PC-3 (cell line): ENCODE measurements around the gene NAALADL1. TPM values are rescaled to one million over a fixed set of nuclear protein-coding genes. Genes with fewer than 3 reads are reported as not detected.
A peak's percentile ranks its signal among the peaks of the same experiment; 100 is the strongest.
"Not testable (repeated sequence)": the region's sequence is repeated elsewhere in the genome, so short reads cannot be mapped to it uniquely, and the experiment has no call there.

Experiments
- ATAC-seq: fragments of 200-7000 bp; cut with Tn5 transposase; 2 replicates; pipeline ENCODE4 v1.9.1; 2020; ENCODE audit warnings: mild to moderate bottlenecking, moderate library complexity
- BruUV-seq: library from RNA; stranded (reverse); fragments of 400-500 nt; replicated peaks from 2 replicates; lab custom pipeline; 2021; lab: Mats Ljungman, UMichigan
- CTCF ChIA-PET: fragments of 300-600 bp; sonication (Branson Sonifier 250); formaldehyde crosslinking; loops from one replicate; lab custom pipeline; 2022; ENCODE audit warnings: antibody characterized with exemption; lab: Charles Lee
- POLR2A ChIA-PET: fragments of 300-600 bp; sonication (Branson Sonifier 250); formaldehyde crosslinking; loops from one replicate; lab custom pipeline; 2022; ENCODE audit warnings: antibody characterized with exemption; ENCODE audit not compliant: unreplicated experiment; lab: Charles Lee
- DNase-seq: peaks from one replicate; pipeline ENCODE4 v3.0.0-alpha.2; 2015
- H2AFZ ChIP-seq: fragments of 300-600 bp; sonication (generic); 2 replicates; pipeline ENCODE4 v1.6.0; 2016; ENCODE audit warnings: antibody characterized with exemption, low read length
- H3F3A ChIP-seq: fragments of 300-600 bp; sonication (generic); one replicate; pipeline ENCODE4 v1.6.0; 2017; ENCODE audit warnings: antibody characterized with exemption, low read length, control low read depth, mild to moderate bottlenecking; ENCODE audit not compliant: unreplicated experiment
- H3K27ac ChIP-seq: fragments of 300-600 bp; sonication (generic); 2 replicates; pipeline ENCODE4 v1.5.1; 2016; ENCODE audit warnings: mild to moderate bottlenecking, low read length
- H3K27me3 ChIP-seq: fragments of 300-600 bp; sonication (generic); 2 replicates; pipeline ENCODE4 v1.6.1; 2016; ENCODE audit warnings: low read length, mixed read lengths
- H3K36me3 ChIP-seq: fragments of 300-600 bp; sonication (generic); 2 replicates; pipeline ENCODE4 v1.6.1; 2016; ENCODE audit warnings: low read depth, mixed run types, low read length, mixed read lengths
- H3K4me1 ChIP-seq: fragments of 300-600 bp; sonication (generic); 2 replicates; pipeline ENCODE4 v1.5.1; 2016; ENCODE audit warnings: low read length; ENCODE audit not compliant: insufficient read depth
- H3K4me2 ChIP-seq: fragments of 300-600 bp; sonication (generic); 2 replicates; pipeline ENCODE4 v1.6.0; 2016; ENCODE audit warnings: low read length
- H3K4me3 ChIP-seq: fragments of 300-600 bp; sonication (generic); 2 replicates; pipeline ENCODE4 v1.5.1; 2016; ENCODE audit warnings: mild to moderate bottlenecking, low read length, mixed read lengths
- H3K79me2 ChIP-seq: fragments of 300-600 bp; sonication (generic); 2 replicates; pipeline ENCODE4 v1.6.1; 2017; ENCODE audit warnings: low read length, mixed read lengths
- H3K9ac ChIP-seq: fragments of 300-600 bp; sonication (generic); 2 replicates; pipeline ENCODE4 v1.6.0; 2016; ENCODE audit warnings: mild to moderate bottlenecking, low read length
- H3K9me2 ChIP-seq: fragments of 300-600 bp; sonication (generic); replicated peaks from 2 replicates; pipeline ENCODE4 v1.6.1; 2016; ENCODE audit warnings: mixed run types, low read length, mixed read lengths
- H3K9me3 ChIP-seq: fragments of 300-600 bp; sonication (generic); 2 replicates; pipeline ENCODE4 v1.6.1; 2016; ENCODE audit warnings: low read length, mixed read lengths
- H4K20me1 ChIP-seq: fragments of 300-600 bp; sonication (generic); 2 replicates; pipeline ENCODE4 v1.6.1; 2016; ENCODE audit warnings: low read length, mixed read lengths
- CTCF ChIP-seq: fragments of 300-600 bp; sonication (generic); conservative IDR thresholded peaks from 2 replicates; pipeline ENCODE4 v1.5.1; 2017; ENCODE audit warnings: antibody characterized with exemption, low read depth, mild to moderate bottlenecking, low read length
- EZH2 ChIP-seq: fragments of 300-600 bp; sonication (generic); IDR thresholded peaks from one replicate; pipeline ENCODE4 v1.6.1; 2017; ENCODE audit warnings: antibody characterized with exemption, mild to moderate bottlenecking, low read length; ENCODE audit not compliant: unreplicated experiment
- EZH2phosphoT487 ChIP-seq: fragments of 300-600 bp; sonication (generic); IDR thresholded peaks from 2 replicates; pipeline ENCODE4 v1.6.1; 2018; ENCODE audit warnings: mild to moderate bottlenecking, antibody characterized with exemption, low read length, borderline replicate concordance
- intact Hi-C: fragments of 100-400 bp; cut with micrococcal nuclease; formaldehyde crosslinking; loops from 2 replicates; pipeline ENCODE4 v1.9.0; 2023
- total RNA-seq: library from RNA; depleted of rRNA; stranded (reverse); fragments of >200 nt; gene quantifications from 2 replicates; pipeline ENCODE4 v1.2.3, GENCODE V29; 2014

The NAALADL1 gene
- total RNA-seq, 1 experiment from 2014 or later = 0.47 TPM

GRCh38 chr11:65027213-65028067 lies 30.9 kb downstream of the NAALADL1 start, which contains the start of gene SNX15:
Gene SNX15 (plus strand): TSS chr11:65027439. CDS start chr11:65027538, 99 bp downstream.
- Histone ChIP-seq H2AFZ (peak within 1 kb of the TSS; percentile 74), H3K4me3 (peak within 1 kb of the TSS; percentile 67), H3K4me2 (peak within 1 kb of the TSS; percentile 89), H3K27me3 (no peaks in the 10 kb centered on the region), H3K9me2 (no peaks in the 10 kb centered on the region), H3K9ac (peak within 1 kb of the TSS; percentile 52), H3K9me3 (no peaks in the 10 kb centered on the region), H3K4me1 (peaks cover 10% of the 10 kb centered on the region), H3K79me2 (no peaks in the 10 kb centered on the region), H4K20me1 (no peaks in the 10 kb centered on the region), H3K27ac (peak within 1 kb of the TSS; percentile 66), H3K36me3 (no peaks in the 10 kb centered on the region; the same call in 1 of the 2 replicates), H3F3A (no peaks in the 10 kb centered on the region)
- intact Hi-C loops = loop anchor here (1.0 kb wide), 4 partner anchors 13 to 110 kb away; partner anchors contain the start of genes ATG2A and PPP2R5B
- ATAC-seq (peak; percentile 95), DNase-seq (peak; percentile 99)
- TF ChIP-seq CTCF = peak; percentile 56
- TF ChIP-seq EZH2phosphoT487 = no peak
- no peak for TF ChIP-seq EZH2
- CTCF ChIA-PET = no interaction called here
- POLR2A ChIA-PET = no interaction called here
- BruUV-seq = TSS peak; percentile 78

GRCh38 chr11:65026810-65027209 lies 31.5 kb downstream of the NAALADL1 start:
- H4K20me1 ChIP-seq = no peaks in the 10 kb centered on the region
- ATAC-seq (peak; percentile 21), DNase-seq (no peak)
- H3K79me2 ChIP-seq = no peaks in the 10 kb centered on the region
- no peak for TF ChIP-seq CTCF
- no peak for TF ChIP-seq EZH2phosphoT487
- no peak for TF ChIP-seq EZH2
- H3K4me3 ChIP-seq = peak overlapping the region; percentile 67
- no peaks in the 10 kb centered on the region for H3K9me2 ChIP-seq
- POLR2A ChIA-PET = interaction anchor here (0.6 kb wide), 1 partner anchor 103 kb away, joined by 4 read pairs; no protein-coding TSS in a partner anchor
- TSS peak; percentile 62 for BruUV-seq
- CTCF ChIA-PET = no interaction called here
- H3K4me1 ChIP-seq = peaks cover 10% of the 10 kb centered on the region
- intact Hi-C loops = loop anchor here (1.0 kb wide), 4 partner anchors 13 to 110 kb away; partner anchors contain the start of genes ATG2A and PPP2R5B
- no peaks in the 10 kb centered on the region for H3K27me3 ChIP-seq
- H3F3A ChIP-seq = no peaks in the 10 kb centered on the region
- peak overlapping the region; percentile 74 for H2AFZ ChIP-seq
- H3K27ac ChIP-seq = 0 out of 2 replicates have a peak overlapping the region, but pooled peaks have one; percentile 66
- H3K9ac ChIP-seq = peak overlapping the region; percentile 52; the same call in 1 of the 2 replicates
- H3K4me2 ChIP-seq = peak overlapping the region; percentile 89
- no peaks in the 10 kb centered on the region for H3K9me3 ChIP-seq
- no peaks in the 10 kb centered on the region for H3K36me3 ChIP-seq

- H3K9me2 ChIP-seq, BruUV-seq, ATAC-seq, H4K20me1 ChIP-seq, H3K4me1 ChIP-seq, H3K27me3 ChIP-seq, H3K27ac ChIP-seq, H3K79me2 ChIP-seq, H3K4me2 ChIP-seq, H3K9me3 ChIP-seq, H3K9ac ChIP-seq, H2AFZ ChIP-seq, H3K36me3 ChIP-seq, DNase-seq, intact Hi-C loops, H3F3A ChIP-seq, CTCF ChIA-PET, POLR2A ChIA-PET, H3K4me3 ChIP-seq: not testable (repeated sequence)
Observed at GRCh38 chr11:65023502-65023901, 34.9 kb downstream of the NAALADL1 start.
